Heart left ventricle (tissue), 16 donors: ENCODE results near the gene MVD. TPM values are rescaled to one million over a fixed set of nuclear protein-coding genes. Genes with fewer than 3 reads are reported as not detected.

ENCODE experiments used
- ATAC-seq, 4 donors: fragments of 200-7000 bp; cut with Tn5 transposase; one replicate each; pipeline ENCODE4 v1.9.1; 2020 to 2022; ENCODE audit warnings: moderate library complexity in 4 of 4, mild to moderate bottlenecking in 3 of 4, moderate number of reproducible peaks in 1 of 4
- DNase-seq, 5 donors: peaks; one replicate each; pipeline ENCODE4 v3.0.0-alpha.2; 2020
- H3K27ac ChIP-seq, 12 donors: fragments of 200-600 bp; sonication (generic) in 4 of 12; one replicate each; pipeline versions ENCODE4 v1.5.0 to v1.8.0; 2016 to 2022; ENCODE audit warnings: mild to moderate bottlenecking in 2 of 12
- H3K27me3 ChIP-seq, 9 donors: fragments of 200-600 bp; sonication (generic) in 2 of 9; one replicate each; pipeline versions ENCODE4 v1.5.1 to v1.8.0; 2016 to 2022; ENCODE audit warnings: mild to moderate bottlenecking in 3 of 9
- H3K36me3 ChIP-seq, 9 donors: fragments of 200-600 bp; sonication (generic) in 2 of 9; one replicate each; pipeline versions ENCODE4 v1.5.0 to v1.8.0; 2018 to 2022; ENCODE audit warnings: mild to moderate bottlenecking in 2 of 9
- H3K4me1 ChIP-seq, 12 donors: fragments of 200-600 bp; sonication (generic) in 4 of 12; one replicate each; pipeline versions ENCODE4 v1.5.0 to v1.8.0; 2016 to 2022; ENCODE audit warnings: mild to moderate bottlenecking in 3 of 12
- H3K4me3 ChIP-seq, 12 donors: fragments of 200-600 bp; sonication (generic) in 4 of 12; one replicate each; pipeline versions ENCODE4 v1.5.0 to v1.8.0; 2017 to 2022; ENCODE audit warnings: mild to moderate bottlenecking in 9 of 12, moderate library complexity in 4 of 12
- H3K9me3 ChIP-seq, 12 donors: fragments of 200-600 bp; sonication (generic) in 4 of 12; one replicate each; pipeline versions ENCODE4 v1.5.0 to v1.8.0; 2016 to 2022; ENCODE audit warnings: mild to moderate bottlenecking in 1 of 12
- POLR2A ChIP-seq, 2 donors: fragments of 450-650 bp; IDR thresholded peaks; one replicate each; pipeline ENCODE4 v1.6.1; 2017; ENCODE audit warnings: antibody characterized with exemption in 2 of 2, mild to moderate bottlenecking in 2 of 2, moderate library complexity in 2 of 2
- WGBS, 4 donors: extraction: QIAGEN DNeasy Blood & Tissue Kit in 2 of 4; methylation state at CpG; one replicate each; pipeline versions ENCODE4 v1.1.5 to v1.1.7; 2013 to 2018; 5-methylcytosine and 5-hydroxymethylcytosine counted together
- intact Hi-C, 10 donors: fragments of 100-400 bp; cut with DNase I; formaldehyde crosslinking; loops; one replicate each; pipeline versions ENCODE4 v1.11.1 to v1.14.2; 2022
- polyA plus RNA-seq, 2 donors: library from polyadenylated mRNA; stranded (reverse); fragments of 200-250 nt; gene quantifications; one replicate each; pipeline ENCODE4 v1.2.3, GENCODE V29; 2013
- total RNA-seq, 9 donors: library from RNA; depleted of rRNA in 2 of 9; stranded (reverse); fragments of >200 nt in 2 of 9; fragmentation: NEBNext Ultra II Directional in 3 of 9; extraction: Animal tissue kit (Norgen Biotek cat#: 25700) in 3 of 9; gene quantifications; one replicate each; pipeline versions ENCODE4 v1.1.0 to v1.2.4, GENCODE V29; 2016 to 2023
- TF ChIP-seq, protein P1 (sequence below), 12 donors: fragments of 200-600 bp; sonication (generic) in 4 of 12; IDR thresholded peaks; one replicate each; pipeline versions ENCODE4 v1.5.0 to v1.8.0; 2018 to 2022; ENCODE audit warnings: antibody characterized with exemption in 12 of 12, mild to moderate bottlenecking in 5 of 12
- donor health status: ischemic (EF 13 %, LVEDD 7.1; RV severe dilation, severe dysfunction).
- donor health status: healthy with polysubstance abuse.
- donor health status: DM: no; HTN: yes; CAD: no.
- donor health status: DM: no; HTN: no; CAD: no.
- donor health status: ischemic (EF 25% LVEDD 6.9; RV normal size, moderate dysfunction).
- donor health status: ischemic (EF 25% LVEDD 5.7; RV mildly dilated, moderate dysfunction).
- donor health status: healthy.
- donor health status: DM: yes; HTN: yes; CAD: no.
- donor health status: ischemic (EF 35%, LVEDD 5.7; RV mildly dilated, moderate dysfunction).
- donor health status: nonischemic (EF 11% LVEDD 7.7; RV severe dilation, severe dysfunction).
- donor health status: DM: yes; HTN: yes; CAD: no.
- donor health status: PGD.
- donor health status: ischemic (EF 29% LVEDD 5.4; RV normal size, mild dysfunction).
- donor health status: nonischemic (EF 23%, LVEDD 6.1; RV moderate dilation, normal function).

MVD gene
- total and polyA plus RNA-seq, 11 donors: 17.5 to 41.2 (median 21.0) TPM

DNA sequence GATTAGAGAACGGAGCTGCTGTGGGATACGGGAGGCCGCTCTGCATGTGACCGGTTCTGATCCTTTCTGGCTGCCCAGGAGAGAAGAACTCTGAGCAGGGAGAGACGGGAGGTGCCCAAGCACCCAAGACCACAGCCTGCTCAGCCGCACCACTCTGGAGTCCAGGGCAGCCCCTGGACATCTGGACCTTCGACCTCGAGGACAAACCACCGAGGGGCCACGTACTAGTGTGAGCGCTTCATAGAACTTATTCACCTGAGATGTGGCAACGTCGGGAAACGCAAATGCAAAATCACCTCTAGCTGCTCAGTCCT is 37.4 kb upstream of the MVD start:
- TF ChIP-seq, protein P1, sequence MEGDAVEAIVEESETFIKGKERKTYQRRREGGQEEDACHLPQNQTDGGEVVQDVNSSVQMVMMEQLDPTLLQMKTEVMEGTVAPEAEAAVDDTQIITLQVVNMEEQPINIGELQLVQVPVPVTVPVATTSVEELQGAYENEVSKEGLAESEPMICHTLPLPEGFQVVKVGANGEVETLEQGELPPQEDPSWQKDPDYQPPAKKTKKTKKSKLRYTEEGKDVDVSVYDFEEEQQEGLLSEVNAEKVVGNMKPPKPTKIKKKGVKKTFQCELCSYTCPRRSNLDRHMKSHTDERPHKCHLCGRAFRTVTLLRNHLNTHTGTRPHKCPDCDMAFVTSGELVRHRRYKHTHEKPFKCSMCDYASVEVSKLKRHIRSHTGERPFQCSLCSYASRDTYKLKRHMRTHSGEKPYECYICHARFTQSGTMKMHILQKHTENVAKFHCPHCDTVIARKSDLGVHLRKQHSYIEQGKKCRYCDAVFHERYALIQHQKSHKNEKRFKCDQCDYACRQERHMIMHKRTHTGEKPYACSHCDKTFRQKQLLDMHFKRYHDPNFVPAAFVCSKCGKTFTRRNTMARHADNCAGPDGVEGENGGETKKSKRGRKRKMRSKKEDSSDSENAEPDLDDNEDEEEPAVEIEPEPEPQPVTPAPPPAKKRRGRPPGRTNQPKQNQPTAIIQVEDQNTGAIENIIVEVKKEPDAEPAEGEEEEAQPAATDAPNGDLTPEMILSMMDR (IDR thresholded peaks at IDR 0.05): no peak
- no peak for TF ChIP-seq POLR2A (IDR thresholded peaks at IDR 0.05)
- DNase-seq (no peak), ATAC-seq (no peak)
- no peaks in the 10 kb centered on the region for H3K9me3 ChIP-seq
- WGBS, 4 donors: 79 to 81% (median 80%) methylated on average over 14 of the region's 14 CpGs
- peak overlapping the region in 4 of 12 donors; percentile 20 to 99 (median 32) for H3K4me3 ChIP-seq
- peaks cover 0 to 47% (median 39%) of the 10 kb centered on the region in 9 donors for H3K36me3 ChIP-seq
- intact Hi-C loops: loop anchor here in 3 of 10 donors (5.0 to 10.0 kb wide), 3 partner anchors 48 to 245 kb away; partner anchors contain the start of genes CYBA (in 1 of the 3) and ZFPM1 (in 1 of the 3)
- no peaks in the 10 kb centered on the region for H3K27me3 ChIP-seq
- peak overlapping the region in 10 of 12 donors; percentile 54 to 97 (median 76) for H3K27ac ChIP-seq
- peaks cover 4 to 63% (median 46%) of the 10 kb centered on the region in 12 donors for H3K4me1 ChIP-seq

DNA sequence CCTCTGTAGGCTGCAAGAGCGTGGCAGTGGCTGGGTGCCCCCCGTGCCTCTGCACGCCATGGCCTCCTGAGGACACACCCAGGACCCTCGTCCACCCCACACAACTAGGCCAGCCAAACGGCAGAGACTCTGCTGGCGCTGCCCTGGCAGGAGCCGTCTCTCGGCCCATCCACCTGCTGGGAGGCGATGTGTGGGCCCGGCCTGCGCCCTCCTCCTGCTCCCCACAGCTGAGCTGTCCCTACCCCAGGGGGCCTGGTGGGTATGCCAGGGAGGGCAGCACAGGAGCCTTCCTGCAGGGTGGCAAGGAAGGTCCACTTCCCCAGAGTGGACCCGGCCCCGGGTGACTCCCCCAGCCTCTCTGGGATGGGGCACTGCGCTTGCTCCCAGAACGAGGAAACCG is 36.3 kb upstream of the MVD start:
- peaks cover 4 to 52% (median 35%) of the 10 kb centered on the region in 12 donors for H3K4me1 ChIP-seq
- H3K36me3 ChIP-seq: peaks cover 0 to 47% (median 39%) of the 10 kb centered on the region in 9 donors
- peak overlapping the region in 1 of 12 donors; percentile 97 for H3K27ac ChIP-seq
- no peak overlapping the region for H3K4me3 ChIP-seq
- no peak for TF ChIP-seq POLR2A (IDR thresholded peaks at IDR 0.05)
- TF ChIP-seq, protein P1 (IDR thresholded peaks at IDR 0.05): no peak
- whole genome bisulfite sequencing, 4 donors: 93 to 100% (median 95%) methylated on average over 3 to 16 of the region's 16 CpGs
- no peaks in the 10 kb centered on the region for H3K27me3 ChIP-seq
- H3K9me3 ChIP-seq: no peaks in the 10 kb centered on the region
- DNase-seq (no peak), ATAC-seq (no peak)
- intact Hi-C loops: loop anchor here in 1 of 10 donors (5.0 kb wide), 1 partner anchor 107 kb away; no protein-coding TSS in a partner anchor

- H3K36me3 ChIP-seq: peaks cover 0 to 47% (median 39%) of the 10 kb centered on the region in 9 donors
- 89 to 95% (median 94%) methylated on average over 23 to 25 of the region's 25 CpGs for WGBS, 4 donors
Observed at GRCh38 chr16:88698646-88699045, 35.8 kb upstream of the MVD start.

DNA sequence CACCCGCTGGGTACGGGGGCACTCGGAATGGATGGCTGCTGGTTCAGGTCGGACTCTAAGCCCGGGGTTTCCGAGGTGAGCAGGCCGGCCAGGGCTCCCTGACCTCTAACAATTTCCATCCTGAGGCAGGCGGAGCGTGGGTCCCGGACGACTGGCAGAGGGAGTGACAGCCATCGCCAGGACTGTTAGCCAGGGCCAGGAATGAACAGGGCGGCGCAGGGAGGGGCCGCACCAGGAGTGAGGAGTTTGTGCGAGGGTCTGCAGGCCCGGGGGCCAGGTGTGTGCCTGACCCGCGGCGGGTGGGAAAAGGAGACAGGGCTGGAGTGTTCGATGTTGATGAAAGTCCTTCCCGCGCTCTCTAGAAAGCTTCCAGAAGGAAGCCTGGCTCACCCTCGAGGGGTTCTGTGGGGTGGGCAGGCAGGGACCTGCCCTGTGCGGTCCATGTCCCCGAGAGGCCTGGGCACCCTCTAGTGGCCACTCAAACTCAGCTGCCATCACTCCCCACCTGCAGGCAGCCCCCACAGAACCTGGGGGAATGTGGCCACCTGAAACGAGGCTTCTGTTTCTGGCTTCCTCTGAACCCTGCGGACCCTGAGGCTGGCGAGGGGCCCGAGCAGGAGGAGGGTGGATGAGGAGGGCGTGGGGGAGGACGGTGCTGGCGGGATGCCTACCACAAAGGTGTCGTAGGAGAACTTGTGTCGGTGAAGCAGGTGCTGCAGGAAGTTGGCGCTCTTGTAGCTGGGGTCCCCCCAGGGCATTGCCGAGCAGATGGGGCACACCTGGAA is 35.1 kb upstream of the MVD start:
- Histone ChIP-seq H3K36me3 (peaks cover 0 to 47% (median 39%) of the 10 kb centered on the region in 9 donors), H3K4me1 (peaks cover 4 to 43% (median 27%) of the 10 kb centered on the region in 12 donors), H3K4me3 (no peak overlapping the region), H3K9me3 (no peaks in the 10 kb centered on the region), H3K27me3 (no peaks in the 10 kb centered on the region), H3K27ac (no peak overlapping the region)
- no peak for TF ChIP-seq POLR2A (IDR thresholded peaks at IDR 0.05)
- TF ChIP-seq, protein P1 (IDR thresholded peaks at IDR 0.05): peak in 10 of 12 donors; percentile 15 to 42 (median 26)
- ATAC-seq (no peak), DNase-seq (no peak)
- 83 to 85% (median 84%) methylated on average over 33 to 37 of the region's 37 CpGs for WGBS, 4 donors
- intact Hi-C loops: loop anchor here in 1 of 10 donors (5.0 kb wide), 1 partner anchor 106 kb away; no protein-coding TSS in a partner anchor

More at GRCh38 chr16:88698646-88699045, 35.8 kb upstream of the MVD start:
- ATAC-seq: no peak
- H3K4me1 ChIP-seq: peaks cover 4 to 46% (median 30%) of the 10 kb centered on the region in 12 donors
- DNase-seq: no peak
- H3K4me3 ChIP-seq: no peak overlapping the region
- no peaks in the 10 kb centered on the region for H3K27me3 ChIP-seq
- no peak for TF ChIP-seq POLR2A (IDR thresholded peaks at IDR 0.05)
- TF ChIP-seq, protein P1 (IDR thresholded peaks at IDR 0.05): no peak
- intact Hi-C loops: loop anchor here in 1 of 10 donors (5.0 kb wide), 1 partner anchor 106 kb away; no protein-coding TSS in a partner anchor
- H3K9me3 ChIP-seq: no peaks in the 10 kb centered on the region
- H3K27ac ChIP-seq: no peak overlapping the region
